CD1c-positive myeloid dendritic cell (primary cell): ENCODE measurements around the gene IFI27L1.

Experiments
- DNase-seq: peaks from one replicate; pipeline ENCODE4 v3.0.0-alpha.2; 2016; ENCODE audit errors: extremely low spot score

The IFI27L1 gene

GRCh38 chr14:94080621-94081385 is at the start of gene IFI27L1, which contains the start of gene DDX24:
IFI27L1 (plus strand) TSS chr14:94081310; CDS start chr14:94096938, 15,628 bp downstream.
DDX24 (minus strand) TSS chr14:94081202; CDS start chr14:94079742, 1,460 bp downstream.
- peak; percentile 98 for DNase-seq

GRCh38 chr14:94031883-94032279 is 49.2 kb upstream of the IFI27L1 start:
- DNase-seq, result no peak

GRCh38 chr14:94034886-94035285 is 46.2 kb upstream of the IFI27L1 start:
- no peak for DNase-seq

GRCh38 chr14:94036313-94037167 is 44.6 kb upstream of the IFI27L1 start:
- peak; percentile 73 for DNase-seq

- DNase-seq, result no peak
These were observed 43.2 kb upstream of the IFI27L1 start for GRCh38 chr14:94037954-94038353.

- DNase-seq, result no peak
These were observed 42.6 kb upstream of the IFI27L1 start for GRCh38 chr14:94038510-94038909.

GRCh38 chr14:94038921-94039629 is 42.0 kb upstream of the IFI27L1 start:
- DNase-seq, result no peak

GRCh38 chr14:94040247-94040646 is 40.9 kb upstream of the IFI27L1 start:
- DNase-seq, result no peak

GRCh38 chr14:94040796-94041195 is 40.3 kb upstream of the IFI27L1 start:
- no peak for DNase-seq

- DNase-seq, result no peak
These were observed 39.4 kb upstream of the IFI27L1 start for GRCh38 chr14:94041551-94042346.

- DNase-seq, result no peak
These were observed 38.5 kb upstream of the IFI27L1 start for GRCh38 chr14:94042433-94043091.

- no peak for DNase-seq
These were observed 37.9 kb upstream of the IFI27L1 start for GRCh38 chr14:94043111-94043755.

- no peak for DNase-seq
These were observed 37.2 kb upstream of the IFI27L1 start for GRCh38 chr14:94043756-94044475.

- DNase-seq, result no peak
These were observed 36.5 kb upstream of the IFI27L1 start for GRCh38 chr14:94044476-94045091.

- DNase-seq, result no peak
These were observed 36.0 kb upstream of the IFI27L1 start for GRCh38 chr14:94045101-94045500.

- DNase-seq, result no peak
These were observed 35.4 kb upstream of the IFI27L1 start for GRCh38 chr14:94045563-94046345.

GRCh38 chr14:94046696-94047250 is 34.3 kb upstream of the IFI27L1 start:
- no peak for DNase-seq

- no peak for DNase-seq
These were observed 33.5 kb upstream of the IFI27L1 start for GRCh38 chr14:94047581-94047980.
